NCI-H1436 treated with DMSO at 0.1 percent for 48 hours (cell line): ENCODE measurements around the gene A2ML1.
"Not testable (repeated sequence)": the region's sequence is repeated elsewhere in the genome, so short reads cannot be mapped to it uniquely, and the experiment has no call there.

Source experiments
- DNase-seq: peaks from one replicate; lab custom pipeline; 2025; lab: John Stamatoyannopoulos, UW

Gene A2ML1

DNA sequence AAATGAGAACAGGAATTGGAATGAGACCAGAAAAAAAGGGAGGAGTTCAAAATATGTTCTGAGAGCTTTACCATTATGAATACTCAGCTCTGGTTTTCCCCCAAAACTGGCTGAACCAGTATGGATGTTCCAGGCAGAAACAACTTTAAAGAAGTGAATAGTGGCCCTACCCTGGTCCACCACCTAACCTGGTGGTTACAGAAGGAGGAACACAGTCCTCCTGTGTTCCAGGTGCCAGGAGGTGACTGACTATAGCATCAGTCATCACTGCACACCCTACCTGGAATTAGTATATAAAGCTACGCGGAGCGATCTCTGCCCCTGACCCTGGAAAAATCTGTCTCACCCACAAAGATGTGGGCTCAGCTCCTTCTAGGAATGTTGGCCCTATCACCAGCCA, at the start of gene A2ML1:
Gene A2ML1 (plus strand): TSS at position 324 of the 400 bp plus-strand sequence. CDS start 31 bp downstream, at position 355.
- no peak for DNase-seq

DNA sequence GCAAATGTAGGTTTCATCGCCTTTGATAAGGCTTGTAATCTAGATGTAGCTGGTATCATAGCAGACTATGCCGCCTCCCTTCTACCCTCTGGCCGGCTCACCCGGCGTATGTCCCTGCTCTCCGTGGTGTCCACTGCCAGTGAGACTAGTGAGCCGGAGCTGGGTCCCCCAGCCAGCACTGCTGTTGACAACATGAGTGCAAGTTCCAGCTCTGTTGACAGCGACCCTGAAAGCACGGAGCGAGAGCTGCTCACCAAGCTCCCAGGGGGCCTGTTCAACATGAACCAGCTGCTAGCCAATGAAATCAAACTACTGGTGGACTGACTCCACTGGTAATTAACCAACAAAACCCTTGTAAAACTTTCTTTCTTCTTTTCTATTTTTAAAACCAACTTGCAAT, 49.0 kb upstream of the A2ML1 start:
- no peak for DNase-seq

DNA sequence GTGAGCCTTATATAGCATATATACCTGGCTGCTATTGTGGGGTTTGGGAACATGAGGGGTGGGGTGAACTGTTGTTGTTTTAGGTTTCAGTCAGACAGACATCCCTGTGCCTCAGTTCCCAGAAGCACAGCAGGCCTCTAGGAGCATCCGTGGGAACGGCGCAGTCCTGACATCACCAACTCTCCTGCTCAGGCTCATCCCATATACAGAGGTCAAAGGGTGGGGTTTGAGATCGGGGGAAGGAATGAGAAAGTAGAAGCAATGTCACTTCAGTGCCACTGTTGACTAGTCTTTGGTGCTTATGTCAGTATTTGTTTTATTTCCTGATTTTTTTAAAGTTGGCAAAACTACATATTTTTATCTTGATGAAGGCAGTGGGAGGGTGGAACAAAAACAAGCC, 43.1 kb upstream of the A2ML1 start:
- no peak for DNase-seq

DNA sequence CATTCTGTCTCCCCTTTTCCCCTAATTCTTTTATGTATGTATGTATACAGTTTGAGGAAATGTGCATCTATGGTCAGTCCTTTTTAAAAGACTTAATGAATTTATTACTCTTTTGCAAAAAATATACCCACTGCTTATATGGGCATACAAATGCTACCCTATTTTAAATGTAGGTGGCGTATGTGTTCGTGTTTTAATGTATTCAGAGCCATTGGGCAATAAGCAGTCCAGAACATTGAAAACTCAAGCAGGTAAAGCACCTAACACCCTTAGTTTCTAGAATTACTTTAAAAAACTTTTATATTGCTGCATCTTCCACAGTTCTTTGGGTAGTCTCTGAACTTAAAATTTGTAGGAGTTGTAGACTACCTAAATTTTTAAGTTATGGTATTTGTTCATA, 42.6 kb upstream of the A2ML1 start:
- no peak for DNase-seq

DNA sequence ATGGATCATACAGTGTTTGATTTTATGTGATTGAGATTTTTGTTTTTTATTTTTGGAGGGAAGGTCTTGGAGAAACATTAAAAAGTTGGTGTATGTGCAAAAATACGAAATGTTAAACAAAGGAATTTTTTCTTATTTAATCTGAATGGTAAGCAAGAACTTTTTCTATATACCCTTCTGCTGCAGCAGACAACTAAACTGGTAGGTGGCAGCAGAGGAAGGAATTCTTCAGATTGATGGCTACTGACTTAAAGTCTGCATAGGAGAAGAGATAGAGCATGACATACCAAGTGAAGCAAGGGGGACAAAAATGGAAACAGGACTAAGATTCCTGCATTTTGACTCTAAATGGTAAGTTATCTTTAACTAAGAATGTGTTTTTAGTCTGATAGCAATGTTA, 42.0 kb upstream of the A2ML1 start:
- DNase-seq: no peak

DNA sequence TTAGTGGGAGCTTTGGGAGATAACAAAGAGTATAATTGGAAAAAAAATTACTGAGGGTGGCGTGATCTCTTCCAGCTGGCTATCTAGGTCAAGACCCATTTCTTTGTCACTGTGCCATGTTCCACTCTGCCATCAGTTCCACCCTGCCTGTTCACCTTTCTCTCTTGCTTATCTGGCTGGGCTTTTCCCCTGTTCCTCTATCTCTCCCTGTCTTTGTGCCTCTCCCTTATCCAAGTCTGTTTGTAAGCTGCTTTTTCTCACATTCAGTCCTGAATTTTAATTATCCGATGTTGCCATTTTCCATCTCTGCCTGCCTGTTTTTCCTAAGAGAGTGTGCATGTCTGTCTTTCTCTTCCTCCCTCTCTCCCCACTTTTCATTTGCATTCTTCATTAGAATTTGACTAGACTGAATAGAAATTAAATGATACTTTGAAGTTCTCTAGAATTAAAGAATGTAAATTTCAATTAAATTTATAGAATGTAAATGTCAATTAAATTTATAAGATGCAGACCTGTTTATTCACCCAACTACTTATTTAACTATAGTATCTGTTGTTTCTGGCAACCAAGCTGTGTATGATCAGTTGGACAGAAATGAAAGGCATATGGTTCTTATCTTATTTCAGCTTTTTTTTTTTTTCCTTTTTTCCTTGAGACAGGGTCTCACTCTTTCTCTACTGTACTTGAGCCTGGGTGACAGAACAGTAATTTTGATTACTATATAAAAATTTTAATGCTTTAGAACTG, 40.9 kb upstream of the A2ML1 start:
- DNase-seq: no peak

DNA sequence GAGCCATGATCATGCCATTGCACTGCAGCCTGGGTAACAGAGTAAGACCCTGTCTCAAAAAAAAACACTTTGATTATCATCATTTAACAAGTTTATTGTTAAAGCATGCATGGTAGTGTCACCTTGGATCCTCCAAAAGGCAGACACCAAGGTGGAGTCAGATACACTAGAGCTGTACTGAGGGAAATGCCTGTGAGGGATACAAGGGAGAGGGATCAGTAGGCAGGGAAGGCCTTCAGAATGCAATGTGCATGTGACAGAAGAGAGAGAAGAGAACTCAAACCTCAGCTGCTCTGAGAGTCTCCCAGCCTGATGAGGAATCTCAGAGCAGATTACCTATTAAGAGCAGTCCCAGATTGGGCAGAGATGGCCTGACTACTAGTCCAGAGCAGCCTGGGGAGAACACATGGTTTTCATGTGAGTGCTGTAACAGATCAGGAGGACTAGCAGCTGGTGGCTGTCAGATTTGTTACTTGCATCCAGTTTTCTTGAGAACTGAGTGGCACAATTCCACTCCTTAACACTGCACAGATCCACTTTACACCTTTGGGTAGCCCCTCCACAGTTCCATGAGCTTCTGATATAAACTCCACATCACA, 38.0 kb upstream of the A2ML1 start:
- no peak for DNase-seq

DNA sequence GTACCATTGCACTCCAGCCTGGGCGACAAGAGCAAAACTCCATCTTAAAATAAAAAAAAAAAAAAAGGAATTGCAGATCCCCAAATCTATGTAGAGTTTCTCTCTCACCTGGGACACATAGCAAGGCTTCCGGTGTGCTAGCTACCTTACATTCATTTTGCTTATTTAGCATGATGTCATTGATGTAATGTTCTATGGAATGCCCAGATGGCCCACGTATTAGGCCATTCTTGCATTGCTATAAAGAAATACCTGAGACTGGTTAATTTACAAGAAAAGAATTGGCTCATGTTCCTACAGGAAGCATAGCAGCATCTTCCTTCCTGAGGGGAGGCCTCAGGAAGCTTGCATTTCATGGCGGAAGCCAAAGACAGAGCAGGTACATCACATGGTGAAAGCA, 36.9 kb upstream of the A2ML1 start:
- DNase-seq: no peak

DNA sequence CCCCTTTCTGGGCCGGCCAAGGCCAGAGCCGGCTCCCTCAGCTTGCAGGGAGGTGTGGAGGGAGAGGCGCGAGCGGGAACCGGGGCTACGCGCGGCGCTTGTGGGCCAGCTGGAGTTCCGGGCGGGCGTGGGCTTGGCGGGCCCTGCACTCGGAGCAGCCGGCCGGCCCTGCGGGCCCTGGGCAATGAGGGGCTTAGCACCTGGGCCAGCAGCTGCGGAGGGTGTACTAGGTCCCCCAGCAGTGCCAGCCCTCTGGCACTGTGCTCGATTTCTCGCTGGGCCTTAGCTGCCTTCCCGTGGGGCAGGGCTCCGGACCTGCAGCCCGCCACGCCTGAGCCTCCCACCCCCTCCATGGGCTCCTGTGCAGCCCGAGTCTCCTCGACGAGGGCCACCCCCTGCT, 35.2 kb upstream of the A2ML1 start:
- not testable (repeated sequence) for DNase-seq

DNA sequence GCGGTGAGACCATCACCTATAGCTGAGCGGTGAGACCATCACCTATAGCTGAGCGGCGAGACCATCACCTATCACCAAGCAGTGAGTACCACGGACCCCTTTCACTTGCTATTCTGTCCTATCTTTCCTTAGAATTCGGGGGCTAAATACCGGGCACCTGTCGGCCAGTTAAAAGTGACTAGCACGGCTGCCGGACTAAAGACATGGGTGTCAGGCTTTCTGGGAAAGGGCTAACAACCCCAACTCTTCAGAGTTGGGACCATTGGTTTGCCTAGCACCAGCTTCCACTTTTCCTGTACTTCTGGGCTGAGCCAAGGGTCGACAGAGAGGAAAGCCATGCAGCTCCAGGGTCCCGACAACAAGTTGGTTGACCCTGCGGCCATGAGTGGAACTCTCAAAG, 33.7 kb upstream of the A2ML1 start:
- DNase-seq: not testable (repeated sequence)

DNA sequence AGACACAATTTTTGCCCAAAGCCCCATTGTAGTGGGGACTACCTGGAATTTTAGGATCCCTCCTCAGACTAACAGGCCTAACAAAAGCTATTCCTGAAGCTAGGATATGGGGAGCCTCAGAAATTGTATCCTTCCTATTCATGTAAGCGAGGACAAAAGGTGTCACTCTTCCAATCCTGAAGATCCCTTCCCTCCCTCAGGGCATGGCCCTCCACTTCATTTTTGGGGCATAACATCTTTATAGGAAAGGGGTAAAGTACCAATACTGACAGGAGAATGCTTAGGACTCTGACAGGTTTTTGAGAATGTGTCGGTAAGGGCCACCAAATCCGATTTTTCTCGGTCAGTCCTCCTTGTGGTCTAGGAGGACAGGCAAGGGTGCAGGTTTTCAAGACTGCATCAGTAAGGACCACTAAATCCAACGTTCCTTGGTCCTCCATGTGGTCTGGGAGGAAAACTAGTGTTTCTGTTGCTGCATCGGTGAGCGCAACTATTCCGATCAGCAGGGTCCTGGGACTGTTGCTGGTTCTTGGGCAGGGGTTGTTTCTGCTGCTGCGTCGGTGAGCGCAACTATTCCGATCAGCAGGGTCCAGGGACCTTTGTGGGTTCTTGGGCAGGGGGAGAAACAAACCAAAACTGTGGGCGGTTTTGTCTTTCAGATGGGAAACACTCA, 32.9 kb upstream of the A2ML1 start:
- DNase-seq: not testable (repeated sequence)

DNA sequence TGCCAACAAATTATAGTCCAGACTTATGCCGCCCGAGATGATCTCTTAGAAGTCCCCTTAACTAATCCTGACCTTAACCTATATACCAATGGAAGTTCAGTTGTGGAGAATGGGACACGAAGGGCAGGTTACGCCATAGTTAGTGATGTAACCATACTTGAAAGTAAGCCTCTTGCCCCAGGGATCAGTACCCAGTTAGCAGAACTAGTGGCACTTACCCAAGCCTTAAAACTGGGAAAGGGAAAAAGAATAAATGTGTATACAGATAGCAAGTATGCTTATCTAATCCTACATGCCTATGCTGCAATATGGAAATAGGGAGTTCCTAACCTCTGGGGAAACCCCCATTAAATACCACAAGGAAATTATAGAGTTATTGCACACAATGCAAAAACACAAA, 29.2 kb upstream of the A2ML1 start:
- DNase-seq: not testable (repeated sequence)

DNA sequence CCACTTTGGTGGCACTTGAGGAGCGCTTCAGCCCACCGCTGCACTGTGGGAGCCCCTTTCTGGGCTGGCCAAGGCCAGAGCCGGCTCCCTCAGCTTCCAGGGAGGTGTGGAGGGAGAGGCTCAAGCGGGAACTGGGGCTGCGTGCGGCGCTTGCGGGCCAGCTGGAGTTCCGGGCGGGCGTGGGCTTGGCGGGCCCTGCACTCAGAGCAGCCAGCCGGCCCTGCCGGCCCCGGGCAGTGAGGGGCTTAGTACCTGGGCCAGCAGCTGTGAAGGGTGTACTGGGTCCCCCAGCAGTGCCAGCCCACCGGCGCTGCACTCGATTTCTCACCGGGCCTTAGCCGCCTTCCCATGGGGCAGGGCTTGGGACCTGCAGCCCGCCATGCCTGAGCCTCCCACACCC, 27.8 kb upstream of the A2ML1 start:
- DNase-seq: not testable (repeated sequence)

DNA sequence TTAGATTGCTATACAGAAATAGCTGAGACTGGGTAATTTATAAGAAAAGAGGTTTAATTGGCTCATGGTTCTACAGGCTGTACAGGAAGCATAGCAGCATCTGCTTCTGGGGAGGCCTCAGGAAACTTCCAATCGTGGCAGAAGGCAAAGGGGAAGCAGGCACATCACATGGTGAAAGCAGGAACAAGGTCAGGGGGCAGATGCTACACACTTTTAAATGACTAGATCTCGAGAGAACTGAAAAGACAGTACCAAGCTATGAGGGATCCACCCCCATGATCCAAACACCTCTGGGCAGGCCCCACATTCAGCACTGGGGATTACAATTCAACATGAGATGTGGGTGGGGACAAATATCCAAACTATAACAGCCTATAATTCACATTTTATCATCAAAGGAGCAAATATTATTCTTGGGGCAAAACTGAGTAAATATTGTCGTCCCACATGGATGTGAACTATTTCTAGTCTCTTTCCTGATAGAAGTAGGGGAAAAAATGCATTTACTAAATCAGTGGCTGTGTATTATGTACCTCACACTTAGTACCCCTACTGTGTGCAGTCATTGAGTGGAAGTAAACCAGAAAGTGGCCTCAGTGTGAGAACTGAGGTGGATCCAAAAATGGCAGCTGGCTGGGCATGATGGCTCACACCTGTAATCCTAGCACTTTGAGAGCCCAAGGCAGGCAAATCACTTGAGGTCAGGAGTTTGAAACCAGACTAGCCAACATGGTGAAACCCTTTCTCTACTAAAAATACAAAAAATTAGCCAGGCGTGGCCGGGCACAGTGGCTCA, 25.4 kb upstream of the A2ML1 start:
- no peak for DNase-seq

DNA sequence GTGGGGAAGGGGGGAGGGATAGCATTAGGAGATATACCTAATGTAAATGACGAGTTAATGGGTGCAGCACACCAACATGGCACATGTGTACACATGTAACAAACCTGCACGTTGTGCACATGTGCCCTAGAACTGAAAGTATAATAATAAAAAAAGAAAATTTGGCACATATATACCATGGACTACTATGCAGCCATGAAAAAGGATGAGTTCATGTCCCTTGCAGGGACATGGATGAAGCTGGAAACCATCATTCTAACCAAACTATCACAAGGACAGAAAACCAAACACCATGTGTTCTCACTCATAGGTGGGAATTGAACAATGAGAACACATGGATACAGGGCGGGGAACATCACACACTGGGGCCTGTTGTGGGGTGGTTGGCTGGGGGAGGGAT, 21.2 kb upstream of the A2ML1 start:
- not testable (repeated sequence) for DNase-seq

DNA sequence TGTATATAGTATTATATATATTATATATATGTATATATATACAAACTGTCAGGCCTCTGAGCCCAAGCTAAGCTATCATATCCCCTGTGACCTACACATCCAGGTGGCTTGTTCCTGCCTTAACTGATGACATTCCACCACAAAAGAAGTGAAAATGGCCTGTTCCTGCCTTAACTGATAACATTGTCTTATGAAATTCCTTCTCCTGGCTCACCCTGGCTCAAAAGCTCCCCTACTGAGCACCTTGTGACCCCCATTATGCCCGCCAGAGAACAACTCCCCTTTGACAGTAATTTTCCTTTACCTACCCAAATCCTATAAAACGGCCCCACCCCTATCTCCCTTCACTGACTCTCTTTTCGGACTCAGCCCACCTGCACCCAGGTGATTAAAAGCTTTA, 17.6 kb upstream of the A2ML1 start:
- not testable (repeated sequence) for DNase-seq

DNA sequence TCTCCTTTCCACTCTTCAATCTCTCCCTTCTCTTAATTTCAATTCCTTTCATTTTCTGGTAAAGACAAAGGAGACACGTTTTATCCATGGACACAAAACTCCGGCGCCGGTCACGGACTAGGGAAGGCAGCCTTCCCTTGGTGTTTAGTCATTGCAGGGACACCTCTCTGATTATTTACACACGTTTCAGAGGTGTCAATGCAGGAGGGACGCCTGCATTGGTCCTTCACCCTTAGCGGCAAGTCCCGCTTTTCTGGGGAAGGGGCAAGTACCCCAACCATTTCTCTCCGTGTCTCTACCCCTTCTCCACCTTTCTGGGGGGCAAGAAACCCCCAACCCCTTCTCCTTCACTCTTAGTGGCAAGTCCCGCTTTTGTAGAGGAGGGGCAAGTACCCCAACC, 16.9 kb upstream of the A2ML1 start:
- not testable (repeated sequence) for DNase-seq

DNA sequence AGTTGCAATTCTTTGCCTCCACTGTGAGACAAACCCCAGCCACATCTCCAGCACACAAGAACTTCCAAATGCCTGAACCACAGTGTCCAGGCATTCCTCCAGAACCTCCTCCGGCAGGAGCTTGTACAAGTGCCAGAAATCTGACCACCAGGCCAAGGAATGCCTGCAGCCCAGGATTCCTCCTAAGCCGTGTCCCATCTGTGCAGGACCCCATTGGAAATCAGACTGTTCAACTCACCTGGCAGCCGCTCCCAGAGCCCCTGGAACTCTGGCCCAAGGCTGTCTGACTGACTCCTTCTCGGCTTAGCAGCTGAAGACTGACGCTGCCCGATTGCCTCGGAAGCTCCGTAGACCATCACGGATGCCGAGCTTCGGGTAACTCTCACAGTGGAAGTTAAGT, 15.3 kb upstream of the A2ML1 start:
- DNase-seq: not testable (repeated sequence)

DNA sequence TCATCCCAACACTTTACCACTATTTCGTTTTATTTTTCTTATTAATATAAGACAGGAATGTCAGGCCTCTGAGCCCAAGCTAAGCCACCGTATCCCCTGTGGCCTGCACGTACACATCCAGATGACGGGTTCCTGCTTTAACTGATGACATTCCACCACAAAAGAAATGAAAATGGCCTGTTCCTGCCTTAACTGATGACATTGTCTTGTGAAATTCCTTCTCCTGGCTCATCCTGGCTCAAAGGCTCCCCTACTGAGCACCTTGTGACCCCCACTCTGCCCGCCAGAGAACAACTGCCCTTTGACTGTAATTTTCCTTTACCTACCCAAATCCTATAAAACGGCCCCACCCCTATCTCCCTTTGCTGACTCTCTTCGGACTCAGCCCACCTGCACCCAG, 12.3 kb upstream of the A2ML1 start:
- not testable (repeated sequence) for DNase-seq

DNA sequence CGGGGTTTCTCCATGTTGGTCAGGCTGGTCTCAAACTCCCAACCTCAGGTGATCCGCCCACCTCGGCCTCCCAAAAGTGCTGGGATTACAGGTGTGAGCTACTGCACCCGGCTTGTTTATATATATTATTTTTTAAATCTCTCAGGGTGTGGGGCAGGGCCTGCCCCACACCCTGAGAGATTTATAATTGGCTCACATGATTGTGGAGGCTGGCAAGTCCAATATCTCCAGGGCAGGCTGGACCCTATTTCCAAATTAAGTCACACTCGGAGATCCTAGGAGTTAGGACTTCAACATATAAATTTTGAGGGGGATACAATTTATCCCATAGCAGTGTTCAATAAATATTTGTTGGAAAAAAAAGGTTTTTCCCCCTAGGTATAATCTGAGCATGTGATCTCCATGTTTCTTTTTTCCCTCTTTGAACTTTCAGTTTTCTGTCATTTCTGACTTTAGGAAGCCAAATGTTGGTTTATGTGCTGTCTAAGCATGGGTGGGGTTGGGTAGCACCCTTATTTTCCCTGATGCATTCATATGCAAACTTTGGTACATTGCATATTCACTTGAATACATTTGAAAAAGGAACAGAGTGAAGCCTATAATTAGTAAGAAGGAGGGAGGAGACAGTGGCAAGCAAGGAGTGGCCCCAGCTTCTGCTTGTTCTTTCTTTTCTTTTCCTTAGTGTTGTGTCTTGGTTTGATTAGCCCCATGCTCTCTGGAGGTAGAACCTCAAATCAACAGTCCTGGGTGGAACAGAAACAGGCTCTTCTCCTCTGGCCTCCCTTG, 8.7 kb upstream of the A2ML1 start:
- DNase-seq: no peak

DNA sequence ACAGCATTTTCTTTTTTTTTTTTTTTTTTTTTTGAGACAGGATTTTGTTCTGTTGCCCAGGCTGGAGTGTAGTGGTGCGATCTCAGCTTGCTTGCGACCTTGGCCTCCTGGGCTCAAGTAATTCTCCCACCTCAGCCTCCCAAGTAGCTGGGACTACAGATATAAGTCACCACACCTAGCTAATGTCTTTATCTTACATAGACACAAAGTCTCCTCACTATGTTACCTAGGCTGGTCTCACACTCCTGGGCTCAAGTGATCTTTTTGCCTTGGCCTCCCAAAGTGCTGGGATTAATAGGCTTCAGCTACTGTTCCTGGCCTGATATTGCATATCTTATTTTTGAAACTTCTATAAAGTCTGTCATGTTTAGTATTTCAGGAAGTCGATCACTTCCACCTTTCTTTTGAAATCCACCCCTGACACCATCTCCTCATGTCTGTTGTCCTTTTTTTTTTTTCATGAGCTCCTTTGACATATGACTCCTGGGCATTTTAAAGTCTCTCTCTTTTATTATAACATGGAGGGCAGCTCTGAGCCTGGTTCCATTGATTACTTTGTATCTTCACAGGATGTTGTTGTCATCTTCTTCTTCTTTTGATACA, 5.9 kb upstream of the A2ML1 start:
- no peak for DNase-seq
